PC-3 (cell line): ENCODE data around the gene PIK3R5. TPM values are rescaled to one million over a fixed set of nuclear protein-coding genes. Genes with fewer than 3 reads are reported as not detected.

Source experiments
- ATAC-seq: fragments of 200-7000 bp; cut with Tn5 transposase; 2 replicates; pipeline ENCODE4 v1.9.1; 2020; ENCODE audit warnings: mild to moderate bottlenecking, moderate library complexity
- BruUV-seq: library from RNA; stranded (reverse); fragments of 400-500 nt; replicated peaks from 2 replicates; lab custom pipeline; 2021; lab: Mats Ljungman, UMichigan
- CTCF ChIA-PET: fragments of 300-600 bp; sonication (Branson Sonifier 250); formaldehyde crosslinking; loops from one replicate; lab custom pipeline; 2022; ENCODE audit warnings: antibody characterized with exemption; lab: Charles Lee
- POLR2A ChIA-PET: fragments of 300-600 bp; sonication (Branson Sonifier 250); formaldehyde crosslinking; loops from one replicate; lab custom pipeline; 2022; ENCODE audit warnings: antibody characterized with exemption; ENCODE audit not compliant: unreplicated experiment; lab: Charles Lee
- DNase-seq: peaks from one replicate; pipeline ENCODE4 v3.0.0-alpha.2; 2015
- H2AFZ ChIP-seq: fragments of 300-600 bp; sonication (generic); 2 replicates; pipeline ENCODE4 v1.6.0; 2016; ENCODE audit warnings: antibody characterized with exemption, low read length
- H3F3A ChIP-seq: fragments of 300-600 bp; sonication (generic); one replicate; pipeline ENCODE4 v1.6.0; 2017; ENCODE audit warnings: antibody characterized with exemption, low read length, control low read depth, mild to moderate bottlenecking; ENCODE audit not compliant: unreplicated experiment
- H3K27ac ChIP-seq: fragments of 300-600 bp; sonication (generic); 2 replicates; pipeline ENCODE4 v1.5.1; 2016; ENCODE audit warnings: mild to moderate bottlenecking, low read length
- H3K27me3 ChIP-seq: fragments of 300-600 bp; sonication (generic); 2 replicates; pipeline ENCODE4 v1.6.1; 2016; ENCODE audit warnings: low read length, mixed read lengths
- H3K36me3 ChIP-seq: fragments of 300-600 bp; sonication (generic); 2 replicates; pipeline ENCODE4 v1.6.1; 2016; ENCODE audit warnings: low read depth, mixed run types, low read length, mixed read lengths
- H3K4me1 ChIP-seq: fragments of 300-600 bp; sonication (generic); 2 replicates; pipeline ENCODE4 v1.5.1; 2016; ENCODE audit warnings: low read length; ENCODE audit not compliant: insufficient read depth
- H3K4me2 ChIP-seq: fragments of 300-600 bp; sonication (generic); 2 replicates; pipeline ENCODE4 v1.6.0; 2016; ENCODE audit warnings: low read length
- H3K4me3 ChIP-seq: fragments of 300-600 bp; sonication (generic); 2 replicates; pipeline ENCODE4 v1.5.1; 2016; ENCODE audit warnings: mild to moderate bottlenecking, low read length, mixed read lengths
- H3K79me2 ChIP-seq: fragments of 300-600 bp; sonication (generic); 2 replicates; pipeline ENCODE4 v1.6.1; 2017; ENCODE audit warnings: low read length, mixed read lengths
- H3K9ac ChIP-seq: fragments of 300-600 bp; sonication (generic); 2 replicates; pipeline ENCODE4 v1.6.0; 2016; ENCODE audit warnings: mild to moderate bottlenecking, low read length
- H3K9me2 ChIP-seq: fragments of 300-600 bp; sonication (generic); replicated peaks from 2 replicates; pipeline ENCODE4 v1.6.1; 2016; ENCODE audit warnings: mixed run types, low read length, mixed read lengths
- H3K9me3 ChIP-seq: fragments of 300-600 bp; sonication (generic); 2 replicates; pipeline ENCODE4 v1.6.1; 2016; ENCODE audit warnings: low read length, mixed read lengths
- H4K20me1 ChIP-seq: fragments of 300-600 bp; sonication (generic); 2 replicates; pipeline ENCODE4 v1.6.1; 2016; ENCODE audit warnings: low read length, mixed read lengths
- CTCF ChIP-seq: fragments of 300-600 bp; sonication (generic); conservative IDR thresholded peaks from 2 replicates; pipeline ENCODE4 v1.5.1; 2017; ENCODE audit warnings: antibody characterized with exemption, low read depth, mild to moderate bottlenecking, low read length
- EZH2 ChIP-seq: fragments of 300-600 bp; sonication (generic); IDR thresholded peaks from one replicate; pipeline ENCODE4 v1.6.1; 2017; ENCODE audit warnings: antibody characterized with exemption, mild to moderate bottlenecking, low read length; ENCODE audit not compliant: unreplicated experiment
- EZH2phosphoT487 ChIP-seq: fragments of 300-600 bp; sonication (generic); IDR thresholded peaks from 2 replicates; pipeline ENCODE4 v1.6.1; 2018; ENCODE audit warnings: mild to moderate bottlenecking, antibody characterized with exemption, low read length, borderline replicate concordance
- intact Hi-C: fragments of 100-400 bp; cut with micrococcal nuclease; formaldehyde crosslinking; loops from 2 replicates; pipeline ENCODE4 v1.9.0; 2023
- total RNA-seq: library from RNA; depleted of rRNA; stranded (reverse); fragments of >200 nt; gene quantifications from 2 replicates; pipeline ENCODE4 v1.2.3, GENCODE V29; 2014

The PIK3R5 gene
- total RNA-seq, 1 experiment from 2014 or later: not detected

- H3K4me1 ChIP-seq: no peaks in the 10 kb centered on the region
- TF ChIP-seq EZH2phosphoT487 (no peak), EZH2 (no peak), CTCF (no peak)
- DNase-seq (no peak), ATAC-seq (no peak)
- H3K9me2 ChIP-seq: no peaks in the 10 kb centered on the region
- ChIA-PET POLR2A (no interaction called here), CTCF (no interaction called here)
- H3K36me3 ChIP-seq: no peaks in the 10 kb centered on the region
- no peak overlapping the region for H3K4me2 ChIP-seq
- no peak overlapping the region for H3K4me3 ChIP-seq
- H3K27me3 ChIP-seq: peaks cover 18% of the 10 kb centered on the region
- H3K79me2 ChIP-seq: no peaks in the 10 kb centered on the region
- intact Hi-C loops: no loop called here
- no peaks in the 10 kb centered on the region for H3F3A ChIP-seq
- BruUV-seq: no TSS peak
- no peak overlapping the region for H3K9ac ChIP-seq
- H4K20me1 ChIP-seq: no peaks in the 10 kb centered on the region
- no peak overlapping the region for H2AFZ ChIP-seq
- H3K9me3 ChIP-seq: no peaks in the 10 kb centered on the region
- H3K27ac ChIP-seq: no peak overlapping the region
Measured at GRCh38 chr17:8946476-8946875, 19.0 kb downstream of the PIK3R5 start.

GRCh38 chr17:8946071-8946470, 19.4 kb downstream of the PIK3R5 start:
- TF ChIP-seq EZH2 (no peak), EZH2phosphoT487 (no peak), CTCF (no peak)
- H3K4me1 ChIP-seq: no peaks in the 10 kb centered on the region
- ATAC-seq: no peak
- H3K79me2 ChIP-seq: no peaks in the 10 kb centered on the region
- no TSS peak for BruUV-seq
- H3K4me3 ChIP-seq: no peak overlapping the region
- H3F3A ChIP-seq: no peaks in the 10 kb centered on the region
- no peak overlapping the region for H2AFZ ChIP-seq
- intact Hi-C loops: no loop called here
- H3K9me3 ChIP-seq: no peaks in the 10 kb centered on the region
- H4K20me1 ChIP-seq: no peaks in the 10 kb centered on the region
- no peak overlapping the region for H3K27ac ChIP-seq
- no peak for DNase-seq
- H3K4me2 ChIP-seq: no peak overlapping the region
- H3K9ac ChIP-seq: no peak overlapping the region
- no peaks in the 10 kb centered on the region for H3K9me2 ChIP-seq
- POLR2A ChIA-PET: no interaction called here
- peaks cover 18% of the 10 kb centered on the region for H3K27me3 ChIP-seq
- CTCF ChIA-PET: no interaction called here
- H3K36me3 ChIP-seq: no peaks in the 10 kb centered on the region

GRCh38 chr17:8944748-8945147, 20.8 kb downstream of the PIK3R5 start:
- intact Hi-C loops: no loop called here
- H3K4me1 ChIP-seq: no peaks in the 10 kb centered on the region
- no peaks in the 10 kb centered on the region for H3K9me3 ChIP-seq
- BruUV-seq: no TSS peak
- H3K4me2 ChIP-seq: no peak overlapping the region
- no peak for ATAC-seq
- H4K20me1 ChIP-seq: no peaks in the 10 kb centered on the region
- no peaks in the 10 kb centered on the region for H3K79me2 ChIP-seq
- H3K9ac ChIP-seq: no peak overlapping the region
- H3K27ac ChIP-seq: no peak overlapping the region
- ChIA-PET CTCF (no interaction called here), POLR2A (no interaction called here)
- no peak for DNase-seq
- no peaks in the 10 kb centered on the region for H3F3A ChIP-seq
- H2AFZ ChIP-seq: no peak overlapping the region
- no peak for TF ChIP-seq EZH2phosphoT487
- TF ChIP-seq EZH2: no peak
- no peak for TF ChIP-seq CTCF
- H3K9me2 ChIP-seq: no peaks in the 10 kb centered on the region
- H3K27me3 ChIP-seq: peaks cover 22% of the 10 kb centered on the region
- no peaks in the 10 kb centered on the region for H3K36me3 ChIP-seq
- no peak overlapping the region for H3K4me3 ChIP-seq
